NCI-H128 (cell line): ENCODE data around the gene KLRG1.

Source experiments
- DNase-seq: peaks from one replicate; lab custom pipeline; 2025; ENCODE audit not compliant: unreplicated experiment; lab: John Stamatoyannopoulos, UW

The KLRG1 gene

GRCh38 chr12:8989413-8989812 is at the start of gene KLRG1:
Gene KLRG1, plus strand, starts transcription at chr12:8989546. Its CDS starts 90 bp downstream, at chr12:8989636.
- no peak for DNase-seq

- no peak for DNase-seq
Observed at GRCh38 chr12:8941691-8942478, 47.5 kb upstream of the KLRG1 start.

GRCh38 chr12:8943565-8944186 is 45.7 kb upstream of the KLRG1 start:
- DNase-seq = no peak

GRCh38 chr12:8946733-8947132 is 42.6 kb upstream of the KLRG1 start:
- no peak for DNase-seq

GRCh38 chr12:8947737-8948136 is 41.6 kb upstream of the KLRG1 start:
- no peak for DNase-seq

GRCh38 chr12:8948701-8949341 is 40.5 kb upstream of the KLRG1 start:
- no peak for DNase-seq

- peak; percentile 94 for DNase-seq
Observed at GRCh38 chr12:8949342-8950220, 39.8 kb upstream of the KLRG1 start, which contains the start of gene M6PR. Gene M6PR, minus strand, starts transcription at chr12:8949645. Its CDS starts 3,241 bp downstream, at chr12:8946404.

- DNase-seq = no peak
Observed at GRCh38 chr12:8950221-8950527, 39.2 kb upstream of the KLRG1 start.

- no peak for DNase-seq
Observed at GRCh38 chr12:8950702-8951478, 38.5 kb upstream of the KLRG1 start.

GRCh38 chr12:8951744-8952143 is 37.6 kb upstream of the KLRG1 start:
- DNase-seq = no peak

GRCh38 chr12:8953773-8954402 is 35.5 kb upstream of the KLRG1 start:
- no peak for DNase-seq

- no peak for DNase-seq
Observed at GRCh38 chr12:8956073-8956472, 33.3 kb upstream of the KLRG1 start.

- no peak for DNase-seq
Observed at GRCh38 chr12:8956772-8957171, 32.6 kb upstream of the KLRG1 start.

- DNase-seq = no peak
Observed at GRCh38 chr12:8957561-8957960, 31.8 kb upstream of the KLRG1 start.

GRCh38 chr12:8958066-8958465 is 31.3 kb upstream of the KLRG1 start:
- DNase-seq = no peak

- no peak for DNase-seq
Observed at GRCh38 chr12:8960176-8960575, 29.2 kb upstream of the KLRG1 start.

GRCh38 chr12:8968761-8969160 is 20.6 kb upstream of the KLRG1 start:
- DNase-seq = no peak

GRCh38 chr12:8969861-8970411 is 19.4 kb upstream of the KLRG1 start:
- no peak for DNase-seq

GRCh38 chr12:8970432-8970831 is 18.9 kb upstream of the KLRG1 start:
- no peak for DNase-seq

GRCh38 chr12:8980137-8980536 is 9.2 kb upstream of the KLRG1 start:
- DNase-seq = no peak
